OCI-LY7 (cell line): ENCODE data around the gene OR5H1. TPM values are rescaled to one million over a fixed set of nuclear protein-coding genes. Genes with fewer than 3 reads are reported as not detected.

Experiments used
- BruUV-seq: library from RNA; stranded (reverse); fragments of 400-500 nt; replicated peaks from 2 replicates; lab custom pipeline; 2021; lab: Mats Ljungman, UMichigan
- CTCF ChIA-PET: fragments of 300-600 bp; sonication (Branson Sonifier 250); formaldehyde crosslinking; loops from one replicate; lab custom pipeline; 2022; ENCODE audit warnings: antibody characterized with exemption; ENCODE audit not compliant: unreplicated experiment; lab: Charles Lee
- POLR2A ChIA-PET: fragments of 300-600 bp; sonication (Branson Sonifier 250); formaldehyde crosslinking; loops from one replicate; lab custom pipeline; 2022; ENCODE audit warnings: antibody characterized with exemption; lab: Charles Lee
- DNase-seq: peaks from one replicate; pipeline ENCODE4 v3.0.0-alpha.2; 2015; ENCODE audit warnings: low spot score
- H2AFZ ChIP-seq: fragments of 200-600 bp; sonication (generic), shearing (Covaris generic); 2 replicates; pipeline ENCODE4 v1.6.1; 2014; ENCODE audit warnings: mild to moderate bottlenecking, antibody characterized with exemption, low read length, moderate library complexity
- H3K27ac ChIP-seq: fragments of 200-600 bp; sonication (generic); 2 replicates; pipeline ENCODE4 v1.5.1; 2014; ENCODE audit warnings: mixed run types, low read depth, mild to moderate bottlenecking, moderate library complexity, low read length, inconsistent platforms; ENCODE audit not compliant: poor library complexity, severe bottlenecking
- H3K36me3 ChIP-seq: fragments of 200-600 bp; sonication (generic); 2 replicates; pipeline ENCODE4 v1.6.1; 2014; ENCODE audit warnings: mild to moderate bottlenecking, antibody characterized with exemption, low read length, moderate library complexity, mixed read lengths; ENCODE audit not compliant: insufficient read depth
- H3K4me1 ChIP-seq: fragments of 200-600 bp; sonication (generic); 2 replicates; pipeline ENCODE4 v1.5.1; 2014; ENCODE audit warnings: mild to moderate bottlenecking, low read length; ENCODE audit not compliant: insufficient read depth, poor library complexity, severe bottlenecking
- H3K4me2 ChIP-seq: fragments of 200-600 bp; sonication (generic); 2 replicates; pipeline ENCODE4 v1.6.1; 2014; ENCODE audit warnings: mild to moderate bottlenecking, low read length
- H3K4me3 ChIP-seq: fragments of 200-600 bp; sonication (generic); 2 replicates; pipeline ENCODE4 v1.5.1; 2014; ENCODE audit warnings: mild to moderate bottlenecking, low read depth, low read length; ENCODE audit not compliant: poor library complexity, severe bottlenecking
- H3K79me2 ChIP-seq: fragments of 200-600 bp; sonication (generic); 2 replicates; pipeline ENCODE4 v1.6.1; 2016; ENCODE audit warnings: low read depth, mild to moderate bottlenecking, low read length, moderate library complexity, mixed read lengths; ENCODE audit not compliant: insufficient read depth
- H3K9me2 ChIP-seq: fragments of 200-600 bp; sonication (generic); 2 replicates; pipeline ENCODE4 v1.6.1; 2016; ENCODE audit warnings: mild to moderate bottlenecking, low read length, mixed read lengths; ENCODE audit not compliant: insufficient read depth
- H3K9me3 ChIP-seq: fragments of 200-600 bp; sonication (generic); 2 replicates; pipeline ENCODE4 v1.6.1; 2014; ENCODE audit warnings: mild to moderate bottlenecking, mixed run types, low read length, mixed read lengths
- H4K20me1 ChIP-seq: fragments of 200-600 bp; sonication (generic); 2 replicates; pipeline ENCODE4 v1.6.1; 2014; ENCODE audit warnings: mild to moderate bottlenecking, antibody characterized with exemption, low read length, moderate library complexity, mixed read lengths; ENCODE audit not compliant: insufficient read depth
- CTCF ChIP-seq: fragments of 200-600 bp; sonication (generic); conservative IDR thresholded peaks from 2 replicates; pipeline ENCODE4 v1.5.1; 2014; ENCODE audit warnings: mild to moderate bottlenecking, antibody characterized with exemption, low read length, moderate library complexity, mixed read lengths
- EZH2phosphoT487 ChIP-seq: fragments of 200-600 bp; sonication (generic); IDR thresholded peaks from 2 replicates; pipeline ENCODE4 v1.6.1; 2018; ENCODE audit warnings: low read depth, borderline replicate concordance, mild to moderate bottlenecking, mixed run types, antibody characterized with exemption, low read length, moderate library complexity, mixed read lengths
- intact Hi-C: fragments of 100-400 bp; cut with micrococcal nuclease; formaldehyde crosslinking; loops from one replicate; pipeline ENCODE4 v1.10.0; 2022; ENCODE audit not compliant: unreplicated experiment
- total RNA-seq, 2 experiments: library from RNA; depleted of rRNA in 1 of 2; stranded (reverse); fragments of >200 nt in 1 of 2; shearing (Covaris generic) in 1 of 2; gene quantifications; 2 replicates each; pipeline ENCODE4 v1.2.3, GENCODE V29; 2014 to 2022

Gene OR5H1
- total RNA-seq, 2 experiments from 2014 or later, result not detected

GRCh38 chr3:98172621-98173020 is 42.1 kb downstream of the OR5H1 start:
- no peak overlapping the region for H3K4me2 ChIP-seq

GRCh38 chr3:98180319-98180890 is 49.9 kb downstream of the OR5H1 start:
- Histone ChIP-seq H4K20me1 (no peaks in the 10 kb centered on the region), H3K79me2 (no peaks in the 10 kb centered on the region), H3K27ac (no peak overlapping the region), H3K36me3 (no peaks in the 10 kb centered on the region), H3K9me3 (no peaks in the 10 kb centered on the region), H3K4me3 (no peak overlapping the region), H3K9me2 (no peaks in the 10 kb centered on the region), H2AFZ (no peak overlapping the region), H3K4me1 (no peaks in the 10 kb centered on the region), H3K4me2 (no peak overlapping the region)
- TF ChIP-seq CTCF (no peak), EZH2phosphoT487 (no peak)
- POLR2A ChIA-PET, result no interaction called here
- CTCF ChIA-PET, result no interaction called here
- intact Hi-C loops, result no loop called here
- no TSS peak for BruUV-seq
- no peak for DNase-seq

More at GRCh38 chr3:98172621-98173020, 42.1 kb downstream of the OR5H1 start:
- Histone ChIP-seq H3K27ac (no peak overlapping the region), H3K9me3 (no peaks in the 10 kb centered on the region), H3K4me1 (no peaks in the 10 kb centered on the region), H3K4me3 (no peak overlapping the region), H3K79me2 (no peaks in the 10 kb centered on the region), H3K36me3 (no peaks in the 10 kb centered on the region), H3K9me2 (no peaks in the 10 kb centered on the region; the same call in 1 of the 2 replicates), H2AFZ (no peak overlapping the region), H4K20me1 (no peaks in the 10 kb centered on the region)
- BruUV-seq, result no TSS peak
- POLR2A ChIA-PET, result no interaction called here
- CTCF ChIA-PET, result no interaction called here
- intact Hi-C loops, result no loop called here
- DNase-seq, result no peak
- TF ChIP-seq EZH2phosphoT487 (no peak), CTCF (no peak)

GRCh38 chr3:98182196-98182595 is 51.7 kb downstream of the OR5H1 start:
- H3K4me3 ChIP-seq, result no peak overlapping the region
- no peaks in the 10 kb centered on the region for H3K9me2 ChIP-seq
- no peaks in the 10 kb centered on the region for H4K20me1 ChIP-seq
- ChIA-PET POLR2A (interaction anchor here (0.6 kb wide), 1 partner anchor 131 kb away, joined by 3 read pairs; no protein-coding TSS in a partner anchor), CTCF (no interaction called here)
- no peak overlapping the region for H3K4me2 ChIP-seq
- H3K36me3 ChIP-seq, result no peaks in the 10 kb centered on the region
- TF ChIP-seq CTCF, result no peak
- TF ChIP-seq EZH2phosphoT487, result no peak
- intact Hi-C loops, result no loop called here
- no peaks in the 10 kb centered on the region for H3K4me1 ChIP-seq
- no peak overlapping the region for H2AFZ ChIP-seq
- no peak for DNase-seq
- H3K9me3 ChIP-seq, result no peaks in the 10 kb centered on the region
- H3K79me2 ChIP-seq, result no peaks in the 10 kb centered on the region
- no peak overlapping the region for H3K27ac ChIP-seq
- BruUV-seq, result no TSS peak
